ENCODE results near the gene PCCA.

- TF ChIP-seq POLR2A (IDR thresholded peaks at IDR 0.05), result no peak
- no peak for TF ChIP-seq CTCF (IDR thresholded peaks at IDR 0.05)
- TF ChIP-seq POLR2AphosphoS5 (IDR thresholded peaks at IDR 0.05), result no peak
- no peak for TF ChIP-seq EP300 (IDR thresholded peaks at IDR 0.05)
These were observed 225.4 kb downstream of the PCCA start for GRCh38 chr13:100314132-100314910.
